Pancreas (tissue), 10 donors: ENCODE data around the gene KBTBD7. TPM values are rescaled to one million over a fixed set of nuclear protein-coding genes. Genes with fewer than 3 reads are reported as not detected.
"Not testable (repeated sequence)": the region's sequence is repeated elsewhere in the genome, so short reads cannot be mapped to it uniquely, and the experiment has no call there.

ENCODE experiments used
- ATAC-seq, 4 donors: fragments of 200-7000 bp; cut with Tn5 transposase; one replicate each; pipeline versions ENCODE4 v1.8.0 to v1.9.1; 2020; ENCODE audit warnings: mild to moderate bottlenecking in 4 of 4, moderate library complexity in 4 of 4
- DNase-seq, 6 donors: peaks; one replicate each; pipeline ENCODE4 v3.0.0-alpha.2; 2020
- FAIRE-seq: peaks from 2 replicates; lab custom pipeline; 2012; peaks lifted over from hg19 to GRCh38; lab: Jason Lieb, UNC
- H3K27ac ChIP-seq, 4 donors: fragments of 200-600 bp; sonication (generic); 1 replicate in 3 of 4; 2 replicates in 1 of 4; pipeline versions ENCODE4 v1.5.0 to v1.8.0; 2020
- H3K27me3 ChIP-seq, 4 donors: fragments of 200-600 bp; one replicate each; pipeline ENCODE4 v1.8.0; 2021
- H3K36me3 ChIP-seq, 3 donors: fragments of 200-600 bp; sonication (generic) in 1 of 3; one replicate each; pipeline versions ENCODE4 v1.5.0 to v1.8.0; 2020 to 2021
- H3K4me1 ChIP-seq, 3 donors: fragments of 200-600 bp; one replicate each; pipeline ENCODE4 v1.8.0; 2021
- H3K4me3 ChIP-seq, 4 donors: fragments of 200-600 bp; sonication (generic) in 2 of 4; one replicate each; pipeline versions ENCODE4 v1.5.0 to v1.8.0; 2020 to 2021
- H3K9me3 ChIP-seq, 4 donors: fragments of 200-600 bp; one replicate each; pipeline ENCODE4 v1.8.0; 2021
- CTCF ChIP-seq, 4 donors: fragments of 200-600 bp; sonication (generic) in 3 of 4; IDR thresholded peaks; one replicate each; pipeline versions ENCODE4 v1.5.0 to v1.8.0; 2021; ENCODE audit warnings: antibody characterized with exemption in 4 of 4
- WGBS, 2 donors: extraction: QIAGEN DNeasy Blood & Tissue Kit; methylation state at CpG; one replicate each; pipeline ENCODE4 v1.1.7; 2013; 5-methylcytosine and 5-hydroxymethylcytosine counted together
- intact Hi-C, 3 donors: fragments of 100-400 bp; cut with DNase I; formaldehyde crosslinking; loops; one replicate each; pipeline versions ENCODE4 v1.11.1 to v1.14.2; 2022
- polyA plus RNA-seq, 2 donors: library from polyadenylated mRNA; stranded (reverse); fragments of 200-250 nt; gene quantifications; one replicate each; pipeline ENCODE4 v1.2.3, GENCODE V29; 2013
- total RNA-seq, 6 donors: library from RNA; stranded (reverse); fragmentation: NEBNext Ultra II Directional in 4 of 6; extraction: Animal tissue kit (Norgen Biotek cat#: 25700) in 4 of 6; gene quantifications; one replicate each; pipeline versions ENCODE4 v1.2.1 to v1.2.4, GENCODE V29; 2021 to 2023
- donor health status: healthy with polysubstance abuse.
- donor health status: DM: no; HTN: no; CAD: no; lungs with moderate emphysema.
- donor health status: DM: no; HTN: no; CAD: no.
- donor health status: control.
- donor health status: control.
- donor health status: Bipolar disorder and iron deficiency.
- donor health status: DM: yes; HTN: yes; CAD: no.
- donor health status: DM: no; HTN: no; CAD: no.
- donor health status: DM: no; HTN: no; CAD: no.
- donor health status: DM: yes; HTN: yes; CAD: no.

The KBTBD7 gene
- total and polyA plus RNA-seq, 8 donors: 1.9 to 5.9 (median 3.4) TPM

GRCh38 chr13:41177616-41178015, 16.8 kb downstream of the KBTBD7 start:
- H3K4me3 ChIP-seq: no peak overlapping the region
- ATAC-seq (no peak), DNase-seq (no peak), FAIRE-seq (no peak)
- intact Hi-C loops: no loop called here
- H3K36me3 ChIP-seq: no peaks in the 10 kb centered on the region
- WGBS, 2 donors: 25 to 32% methylated on average over 2 of the region's 2 CpGs
- no peak overlapping the region for H3K27ac ChIP-seq
- no peaks in the 10 kb centered on the region for H3K4me1 ChIP-seq
- no peaks in the 10 kb centered on the region for H3K27me3 ChIP-seq
- no peaks in the 10 kb centered on the region for H3K9me3 ChIP-seq
- TF ChIP-seq CTCF (IDR thresholded peaks at IDR 0.05): no peak

- H3K4me1 ChIP-seq, intact Hi-C loops, ATAC-seq, DNase-seq, H3K9me3 ChIP-seq, H3K27ac ChIP-seq, H3K27me3 ChIP-seq, H3K36me3 ChIP-seq, H3K4me3 ChIP-seq, FAIRE-seq: not testable (repeated sequence)
- 94 to 96% methylated on average over 7 to 8 of the region's 8 CpGs for WGBS, 2 donors
Measured at GRCh38 chr13:41175576-41175975, 18.8 kb downstream of the KBTBD7 start.

- Histone ChIP-seq H3K9me3 (no peaks in the 10 kb centered on the region), H3K4me3 (no peak overlapping the region), H3K27me3 (no peaks in the 10 kb centered on the region), H3K4me1 (no peaks in the 10 kb centered on the region), H3K27ac (no peak overlapping the region), H3K36me3 (no peaks in the 10 kb centered on the region)
- intact Hi-C loops: no loop called here
- ATAC-seq (no peak), FAIRE-seq (no peak), DNase-seq (no peak)
- WGBS, 2 donors: 84 to 90% methylated on average over 3 of the region's 3 CpGs
- TF ChIP-seq CTCF (IDR thresholded peaks at IDR 0.05): no peak
Measured at GRCh38 chr13:41162151-41162550, 32.2 kb downstream of the KBTBD7 start.

GRCh38 chr13:41159174-41159573, 35.2 kb downstream of the KBTBD7 start:
- intact Hi-C loops: no loop called here
- Histone ChIP-seq H3K4me1 (no peaks in the 10 kb centered on the region), H3K36me3 (no peaks in the 10 kb centered on the region), H3K27me3 (no peaks in the 10 kb centered on the region), H3K9me3 (no peaks in the 10 kb centered on the region), H3K27ac (no peak overlapping the region), H3K4me3 (no peak overlapping the region)
- FAIRE-seq (no peak), DNase-seq (no peak), ATAC-seq (no peak)
- TF ChIP-seq CTCF (IDR thresholded peaks at IDR 0.05): no peak

GRCh38 chr13:41157048-41157717, 37.2 kb downstream of the KBTBD7 start:
- 96 to 97% methylated on average over 4 of the region's 4 CpGs for WGBS, 2 donors
- ATAC-seq (no peak), DNase-seq (no peak), FAIRE-seq (no peak)
- Histone ChIP-seq H3K27ac (no peak overlapping the region), H3K27me3 (no peaks in the 10 kb centered on the region), H3K4me3 (no peak overlapping the region), H3K4me1 (no peaks in the 10 kb centered on the region), H3K9me3 (no peaks in the 10 kb centered on the region), H3K36me3 (no peaks in the 10 kb centered on the region)
- TF ChIP-seq CTCF (IDR thresholded peaks at IDR 0.05): no peak
- intact Hi-C loops: no loop called here
